ENCODE measurements around the gene SERPINE2.

SERPINE2 gene

DNA sequence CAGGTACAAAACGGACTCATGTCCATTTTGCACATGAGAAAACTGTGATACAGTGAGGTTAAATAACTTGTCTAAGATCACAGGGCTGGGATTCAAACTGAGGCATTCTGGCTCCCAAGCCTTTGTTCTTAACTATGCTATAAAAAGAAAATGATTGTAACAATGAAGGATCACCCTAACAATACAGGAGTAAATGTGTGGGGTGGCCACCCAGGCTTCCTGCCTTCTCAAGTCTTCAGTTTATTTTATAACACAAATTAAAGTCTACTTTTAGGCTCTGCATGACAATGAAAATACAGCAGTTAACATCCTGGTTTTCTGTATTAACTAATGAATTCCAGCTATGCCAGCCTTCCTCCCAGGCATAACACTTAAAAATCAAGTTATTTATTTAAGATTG, 101.6 kb downstream of the SERPINE2 start:
- DNase-seq = no peak

DNA sequence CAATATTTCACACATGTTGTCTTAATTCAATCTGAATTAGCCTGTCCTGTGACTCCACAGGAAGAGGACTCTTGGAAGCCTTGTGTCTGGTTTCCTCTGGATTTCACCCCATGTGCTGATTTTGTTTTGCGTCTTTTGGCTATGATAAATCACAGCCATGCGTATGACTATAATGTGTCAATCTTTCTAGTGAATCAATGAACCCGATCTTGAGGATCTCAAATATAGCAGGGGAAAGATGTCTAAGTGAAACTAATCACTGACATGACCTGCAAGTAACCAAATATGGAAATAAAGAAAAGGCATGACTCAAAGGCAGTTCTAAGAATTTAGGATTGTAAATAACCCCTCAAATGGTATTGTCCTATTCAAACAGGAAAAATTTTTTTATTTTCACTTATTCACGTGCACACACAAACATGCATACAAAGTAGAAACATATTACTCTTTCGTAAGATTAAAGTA, 102.2 kb downstream of the SERPINE2 start:
- no peak for DNase-seq

DNA sequence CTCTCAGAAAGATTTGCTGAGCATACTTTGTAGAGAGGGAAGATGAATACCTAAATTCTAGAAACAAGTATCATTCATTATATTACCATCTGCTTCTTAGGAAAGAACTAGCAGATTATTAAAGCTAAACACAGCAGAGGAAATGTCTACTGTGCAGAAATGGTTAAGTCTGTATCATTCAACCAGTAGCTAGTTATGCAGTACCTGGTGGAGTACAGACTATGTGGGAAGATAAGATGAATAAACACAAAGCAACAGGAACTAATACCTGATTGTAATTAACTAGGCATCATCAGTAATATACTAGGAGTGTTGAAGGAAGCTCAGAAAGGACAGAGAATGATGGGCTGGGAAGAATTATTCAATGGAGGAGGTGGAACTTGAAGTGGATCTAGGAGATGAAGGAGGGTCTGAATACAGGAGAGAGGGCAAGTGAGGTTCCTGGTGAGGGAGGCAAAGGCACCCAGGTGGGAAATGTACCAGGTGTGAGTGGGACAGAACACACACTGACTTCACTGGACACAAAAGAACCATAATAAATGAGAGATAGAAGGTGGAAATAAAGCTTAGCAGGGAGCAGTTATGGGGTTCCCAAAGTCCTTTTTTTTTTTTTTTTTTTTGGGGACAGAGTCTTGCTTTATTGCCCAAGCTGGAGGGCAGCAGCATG, 103.5 kb downstream of the SERPINE2 start:
- DNase-seq = no peak

DNA sequence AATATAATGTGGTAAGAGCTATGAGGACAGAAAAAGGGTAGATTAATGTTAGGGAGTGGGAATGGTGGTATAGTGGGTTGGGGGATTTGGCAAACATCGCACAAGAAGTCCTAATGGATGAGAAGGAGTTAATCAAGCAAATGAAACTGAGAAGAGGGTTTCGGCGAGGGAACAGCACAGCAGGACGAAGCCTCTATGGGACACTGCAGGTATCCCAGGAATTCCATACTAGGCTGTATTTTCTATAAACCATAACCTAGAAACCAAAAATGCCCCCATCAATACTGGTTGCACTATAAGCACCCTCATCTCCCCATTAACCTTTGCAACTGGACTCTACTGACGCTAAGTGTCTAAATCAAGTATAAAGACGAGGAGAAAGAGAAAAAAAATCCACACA, 104.2 kb downstream of the SERPINE2 start:
- DNase-seq = no peak

DNA sequence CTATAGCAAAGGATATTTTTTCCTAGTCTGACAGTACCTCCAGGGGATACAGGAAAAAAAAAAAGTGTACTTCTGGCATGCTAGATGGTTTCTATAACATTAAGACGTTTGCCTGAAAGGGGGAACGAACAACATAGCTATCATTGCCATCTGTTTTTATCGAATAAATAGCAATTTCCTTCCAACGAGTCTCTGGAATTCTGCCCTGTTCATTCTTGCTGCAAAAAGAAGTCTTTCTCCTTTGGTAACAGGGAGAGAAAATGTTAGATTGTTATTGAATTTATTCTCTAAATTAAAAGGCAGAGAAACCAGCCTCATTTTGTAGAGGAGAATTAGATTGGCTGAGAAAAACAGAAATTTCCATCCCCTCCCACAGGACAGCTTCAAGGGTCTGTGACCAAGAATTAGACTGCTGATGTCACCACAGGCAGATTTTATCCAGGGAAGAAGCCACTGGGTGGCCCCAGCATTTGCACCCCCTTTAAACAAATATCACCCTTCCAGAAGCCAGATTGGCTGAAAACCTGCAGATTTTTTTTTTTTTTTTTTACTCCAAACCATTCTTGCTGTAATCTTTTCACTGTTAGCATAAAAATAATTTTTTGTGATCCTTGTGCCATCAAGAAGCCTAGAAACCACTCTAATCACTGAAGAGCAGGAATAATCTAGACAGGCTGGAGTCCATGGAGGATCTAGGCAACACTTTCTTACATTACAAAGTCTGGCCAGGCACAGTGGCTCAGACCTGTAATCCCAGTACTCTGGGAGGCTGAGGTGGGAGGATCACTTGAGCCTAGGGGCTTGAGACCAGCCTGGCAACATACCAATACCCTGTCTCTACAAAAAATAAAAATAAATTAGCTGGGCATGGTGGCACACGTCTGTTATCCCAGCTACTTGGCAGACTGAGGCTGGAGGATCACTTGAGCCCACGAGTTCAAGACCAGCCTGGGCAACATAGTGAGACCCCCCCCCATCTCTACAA, 106.0 kb downstream of the SERPINE2 start:
- DNase-seq = no peak

DNA sequence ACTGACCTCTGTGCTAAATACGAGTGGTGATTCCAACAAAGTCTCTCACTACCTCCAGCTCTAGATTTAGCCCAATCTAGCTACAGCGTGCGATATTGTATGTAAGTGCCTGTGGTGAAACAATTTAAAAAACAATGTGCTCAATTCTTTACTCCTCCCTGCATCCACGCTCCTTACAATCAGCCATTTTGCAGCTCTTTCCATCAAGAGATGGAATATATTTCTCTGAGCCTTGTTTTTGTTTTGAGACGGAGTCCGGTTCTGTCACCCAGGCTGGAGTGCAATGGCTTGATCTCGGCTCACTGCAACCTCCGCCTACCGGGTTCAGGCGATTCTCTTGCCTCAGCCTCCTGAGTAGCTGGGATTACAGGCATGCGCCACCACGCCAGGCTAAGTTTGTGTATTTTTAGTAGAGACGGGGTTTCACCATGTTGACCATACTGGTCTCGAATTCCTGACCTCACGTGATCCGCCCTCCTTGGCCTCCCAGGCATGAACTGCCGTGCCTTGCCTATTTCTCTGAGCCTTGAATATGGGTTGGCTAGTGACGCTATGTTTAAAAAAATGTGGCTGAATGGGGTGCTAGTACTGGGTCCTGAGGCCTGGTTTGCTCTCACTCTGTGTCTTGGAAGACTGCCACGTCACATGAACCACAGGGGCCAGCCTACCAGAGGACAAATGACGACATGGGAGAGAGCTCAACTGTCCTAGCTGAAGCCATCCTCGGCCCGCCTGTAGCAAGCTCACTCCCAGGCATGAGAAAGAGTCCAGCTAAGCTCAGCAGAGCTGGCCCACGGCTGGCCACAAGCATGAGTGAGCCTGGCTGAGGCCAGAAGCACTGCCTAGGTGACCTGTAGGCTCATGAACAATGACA, 108.7 kb downstream of the SERPINE2 start:
- DNase-seq = no peak

DNA sequence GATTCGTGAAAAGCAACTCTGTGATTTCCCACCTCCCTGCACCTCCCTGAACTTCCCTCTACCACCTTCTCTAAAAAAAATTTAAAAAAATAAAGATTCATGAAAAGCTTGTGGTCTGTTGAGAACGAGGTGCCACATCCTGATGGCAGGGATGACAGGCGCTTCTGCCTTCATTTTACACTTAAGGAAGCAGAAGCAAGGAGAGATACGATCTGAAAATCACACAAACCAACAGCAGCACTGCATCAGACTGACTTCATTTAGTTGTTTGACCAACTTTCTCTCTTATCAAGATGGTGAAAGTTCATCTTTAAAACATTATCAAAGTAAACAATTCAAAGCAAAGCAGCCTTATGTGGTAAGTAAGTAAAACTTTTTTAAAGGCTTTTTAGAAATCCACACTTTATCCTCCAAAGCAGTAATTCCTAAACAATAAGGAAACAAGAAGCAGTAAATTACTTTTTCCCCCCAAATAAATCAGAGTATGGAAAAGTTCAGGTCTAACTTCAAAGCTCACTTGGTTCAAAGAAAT, 109.4 kb downstream of the SERPINE2 start:
- no peak for DNase-seq

DNA sequence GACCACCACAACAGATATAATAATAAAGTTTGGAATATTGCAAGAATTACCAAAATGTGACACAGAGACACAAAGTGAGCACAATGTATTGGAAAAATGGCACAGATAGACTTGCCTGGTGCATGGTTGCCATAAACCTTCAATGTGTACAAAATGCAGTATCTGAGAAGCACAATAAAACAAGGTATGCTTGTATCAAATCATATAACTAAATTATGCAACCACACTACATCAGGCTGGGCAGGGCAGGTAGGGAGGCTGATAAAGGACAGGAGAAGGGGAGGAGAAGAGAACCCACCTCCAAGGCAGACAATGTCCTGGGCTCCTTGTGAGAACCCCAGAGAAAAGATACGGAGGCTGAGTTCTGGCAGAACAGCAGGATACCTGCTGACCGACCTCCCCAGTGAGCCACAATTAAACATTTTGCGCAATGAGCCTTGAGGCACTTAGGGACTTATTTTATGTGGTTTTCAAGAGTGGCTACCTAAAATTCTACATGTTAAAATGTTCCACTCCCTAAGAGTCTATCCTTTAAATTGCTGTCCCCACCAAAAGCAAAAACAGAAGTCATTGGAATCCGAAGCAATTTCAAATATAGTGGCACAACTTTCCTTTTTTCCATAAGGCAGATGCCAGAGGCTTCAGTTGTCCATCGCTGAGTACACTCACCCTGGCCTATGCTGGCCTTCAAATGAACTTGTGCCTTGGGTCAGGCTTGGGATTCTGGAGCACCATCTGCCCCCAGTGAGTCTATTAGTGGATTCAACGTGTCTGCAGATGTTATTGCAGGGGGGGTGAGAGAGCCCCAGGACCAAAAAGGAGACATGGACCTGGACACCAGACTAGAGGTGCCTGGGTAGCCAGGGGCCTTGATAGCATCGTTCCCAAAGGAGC, 110.7 kb downstream of the SERPINE2 start:
- no peak for DNase-seq

DNA sequence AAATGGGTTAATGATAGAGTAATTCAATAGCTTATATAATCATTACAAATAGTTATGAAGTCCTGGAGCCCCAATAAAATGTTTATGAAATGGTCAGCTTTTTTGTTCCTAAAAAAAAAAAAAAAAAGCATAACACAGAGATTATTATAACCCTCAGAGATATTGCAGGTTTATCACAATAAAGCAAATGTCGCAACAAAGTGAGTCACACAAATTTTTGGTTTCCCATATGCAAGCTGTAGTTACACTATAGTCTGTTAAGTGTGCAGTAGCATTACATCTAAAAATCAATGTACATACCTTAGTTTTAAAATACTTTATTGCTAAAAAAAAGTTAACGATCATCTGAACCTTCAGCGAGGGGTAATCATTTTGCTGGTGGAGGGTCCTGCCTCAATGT, 114.0 kb downstream of the SERPINE2 start:
- no peak for DNase-seq

All from NCI-H187 (cell line).